Measurements from ENCODE around the gene CEP350.
"Not testable (repeated sequence)": the region's sequence is repeated elsewhere in the genome, so short reads cannot be mapped to it uniquely, and the experiment has no call there.

The CEP350 gene

GRCh38 chr1:179990847-179991246 is 36.2 kb downstream of the CEP350 start:
- DNase-seq, result no peak

GRCh38 chr1:179995576-179995975 is 41.0 kb downstream of the CEP350 start:
- DNase-seq, result no peak

GRCh38 chr1:179996099-179996498 is 41.5 kb downstream of the CEP350 start:
- no peak for DNase-seq

GRCh38 chr1:180000575-180000974 is 46.0 kb downstream of the CEP350 start:
- no peak for DNase-seq

- DNase-seq, result no peak
Observed at GRCh38 chr1:180002437-180002836, 47.8 kb downstream of the CEP350 start.

GRCh38 chr1:180003026-180003695 is 48.6 kb downstream of the CEP350 start:
- DNase-seq, result no peak

- DNase-seq, result not testable (repeated sequence)
Observed at GRCh38 chr1:180006762-180007161, 52.2 kb downstream of the CEP350 start.

GRCh38 chr1:180020017-180020416 is 65.4 kb downstream of the CEP350 start:
- no peak for DNase-seq

- no peak for DNase-seq
Observed at GRCh38 chr1:180026556-180026955, 71.9 kb downstream of the CEP350 start.

- DNase-seq, result no peak
Observed at GRCh38 chr1:180027949-180028445, 73.4 kb downstream of the CEP350 start.

GRCh38 chr1:180028864-180029263 is 74.3 kb downstream of the CEP350 start:
- no peak for DNase-seq

- DNase-seq, result no peak
Observed at GRCh38 chr1:180029524-180030135, 75.0 kb downstream of the CEP350 start.

GRCh38 chr1:180031664-180032063 is 77.1 kb downstream of the CEP350 start:
- no peak for DNase-seq

GRCh38 chr1:180033390-180033789 is 78.8 kb downstream of the CEP350 start:
- no peak for DNase-seq

GRCh38 chr1:180040034-180040433 is 85.4 kb downstream of the CEP350 start:
- no peak for DNase-seq

- DNase-seq, result no peak
Observed at GRCh38 chr1:180041582-180041981, 87.0 kb downstream of the CEP350 start.

- no peak for DNase-seq
Observed at GRCh38 chr1:180042988-180043622, 88.5 kb downstream of the CEP350 start.

- DNase-seq, result no peak
Observed at GRCh38 chr1:180043785-180044184, 89.2 kb downstream of the CEP350 start.

- DNase-seq, result no peak
Observed at GRCh38 chr1:180046674-180047073, 92.1 kb downstream of the CEP350 start.

- no peak for DNase-seq
Observed at GRCh38 chr1:180053594-180054567, 99.3 kb downstream of the CEP350 start.

- DNase-seq, result no peak
Observed at GRCh38 chr1:180057883-180058396, 103.3 kb downstream of the CEP350 start.

GRCh38 chr1:180061019-180061418 is 106.4 kb downstream of the CEP350 start:
- no peak for DNase-seq

All from stimulated activated naive CD4-positive, alpha-beta T cell treated with Interleukin-2 at 50 U/mL for 16 hours (primary cell).